HPDE6-E6E7 (cell line): Measurements from ENCODE around the gene SDK1.

Source experiments
- DNase-seq: peaks from one replicate; pipeline ENCODE4 v3.0.0; 2011; ENCODE audit warnings: missing footprints; ENCODE audit errors: extremely low spot score

The SDK1 gene

DNA sequence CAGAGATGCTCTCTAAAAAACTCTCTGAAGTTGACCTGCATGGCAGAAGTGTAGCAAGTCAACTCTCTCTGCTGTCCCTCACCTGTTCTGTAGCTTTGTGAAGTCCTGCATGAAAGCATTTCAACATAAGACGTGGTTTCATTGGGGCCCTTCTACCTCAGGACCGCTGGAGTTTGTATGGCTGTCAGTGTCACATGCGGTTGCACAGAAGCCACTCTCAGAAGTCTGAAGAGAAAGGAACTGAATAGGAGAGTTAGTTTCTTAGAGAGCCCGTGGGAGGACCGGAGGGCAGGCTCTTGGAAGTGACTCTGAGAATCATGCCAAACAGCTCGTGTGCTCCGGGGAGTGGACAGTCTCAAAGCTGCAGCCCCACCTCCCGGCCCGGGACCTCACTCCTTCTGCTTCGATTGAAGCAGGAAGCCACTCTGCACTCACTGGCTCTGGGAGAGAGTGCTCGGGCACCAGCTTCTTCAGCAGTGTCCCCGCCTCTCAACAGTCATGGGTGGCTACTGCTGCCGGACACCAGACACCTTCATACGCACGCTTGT lies 486.7 kb downstream of the SDK1 start:
- DNase-seq: no peak

DNA sequence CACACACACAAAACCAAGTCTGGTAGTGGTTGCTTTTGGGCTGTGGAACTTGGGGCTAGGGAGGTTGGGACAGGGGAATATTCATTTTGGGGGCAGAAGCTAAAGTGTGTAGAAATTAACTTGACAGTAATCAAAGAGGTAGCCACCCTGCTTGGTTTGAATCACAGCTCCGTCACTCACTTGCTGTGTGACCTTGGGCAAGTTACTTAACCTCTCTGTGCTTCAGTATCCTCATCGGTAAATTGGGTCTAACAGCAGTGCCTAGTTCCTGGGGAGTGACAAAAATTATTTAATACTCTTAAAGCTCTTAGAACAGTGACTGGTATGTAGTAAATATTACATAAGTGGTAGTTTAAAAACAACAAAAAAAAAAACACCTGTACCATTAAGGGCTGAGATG lies 489.8 kb downstream of the SDK1 start:
- DNase-seq: no peak

DNA sequence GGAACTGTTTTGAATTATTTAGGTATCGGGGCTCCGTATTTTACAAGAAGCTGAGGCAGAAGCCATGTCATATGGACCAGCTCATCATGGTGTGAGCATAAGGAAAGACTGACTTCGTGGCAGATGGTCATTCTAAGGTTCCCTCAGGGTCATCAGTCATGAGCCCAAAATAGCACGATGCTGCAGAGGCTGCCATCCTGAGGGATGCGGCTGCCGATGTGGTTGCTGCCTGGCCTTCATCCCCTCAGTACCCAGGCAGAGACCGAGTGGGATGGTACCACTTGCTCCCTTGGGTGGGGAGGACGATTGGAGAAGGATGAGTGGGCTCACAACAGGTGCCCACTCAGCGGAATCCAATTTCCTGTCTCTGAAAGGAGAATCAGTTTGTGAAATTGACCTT lies 490.3 kb downstream of the SDK1 start:
- DNase-seq: no peak

DNA sequence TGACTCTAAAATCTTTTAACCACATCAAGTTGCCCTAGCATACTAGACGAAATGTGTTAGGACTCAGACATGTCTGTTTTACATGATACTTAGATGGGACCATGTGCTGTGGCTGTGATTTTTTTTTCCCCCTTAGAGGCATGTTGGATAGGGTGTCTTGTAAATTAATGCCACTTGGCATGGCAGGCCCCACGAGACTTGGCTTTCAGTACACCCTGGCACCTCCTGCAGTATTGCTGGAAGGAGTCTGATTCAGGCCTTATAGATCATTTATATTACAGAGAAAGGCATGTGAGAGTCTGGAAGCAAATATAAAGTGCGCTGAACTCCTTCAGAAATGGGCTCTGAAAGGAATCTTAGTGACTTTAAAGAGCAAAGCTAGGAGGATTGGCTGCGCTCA lies 494.1 kb downstream of the SDK1 start:
- DNase-seq: no peak

DNA sequence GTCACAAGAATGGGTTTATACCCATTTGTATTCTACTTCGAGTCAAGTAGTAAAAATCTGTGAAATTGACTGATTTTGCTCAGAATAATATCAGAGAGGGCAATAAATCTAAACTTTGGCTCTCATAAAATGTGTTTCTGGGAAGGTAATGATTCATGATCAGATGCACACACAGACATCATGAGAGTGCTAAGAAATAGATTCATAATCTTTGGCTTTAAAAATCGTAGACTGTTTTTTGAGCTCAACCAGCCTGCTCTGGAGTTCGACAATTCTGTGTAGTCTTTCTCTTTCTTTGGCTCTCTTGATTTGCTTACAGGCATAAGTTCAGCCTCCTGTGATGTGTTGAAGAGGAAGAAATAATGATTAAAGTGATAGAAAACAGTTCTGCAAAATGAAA lies 494.7 kb downstream of the SDK1 start:
- no peak for DNase-seq

DNA sequence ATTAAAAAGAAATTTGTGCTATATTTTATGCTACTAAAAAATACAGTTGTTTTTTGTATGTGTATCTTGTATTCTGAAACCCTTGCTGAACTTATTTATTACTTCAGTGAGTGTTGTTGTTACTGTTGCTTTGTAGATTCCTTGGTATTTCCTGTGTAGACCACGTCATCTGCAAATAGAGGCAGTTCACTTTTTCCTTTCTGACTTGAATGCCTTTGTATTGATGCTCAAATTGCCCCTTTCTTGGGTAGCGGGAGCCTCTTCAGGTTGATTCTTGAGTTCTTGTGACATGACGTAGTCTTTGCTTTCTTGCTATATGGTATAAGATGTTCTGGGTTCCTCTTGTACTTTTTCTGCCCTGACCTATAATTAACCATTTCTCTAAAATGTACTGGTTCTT lies 504.1 kb downstream of the SDK1 start:
- DNase-seq: no peak

DNA sequence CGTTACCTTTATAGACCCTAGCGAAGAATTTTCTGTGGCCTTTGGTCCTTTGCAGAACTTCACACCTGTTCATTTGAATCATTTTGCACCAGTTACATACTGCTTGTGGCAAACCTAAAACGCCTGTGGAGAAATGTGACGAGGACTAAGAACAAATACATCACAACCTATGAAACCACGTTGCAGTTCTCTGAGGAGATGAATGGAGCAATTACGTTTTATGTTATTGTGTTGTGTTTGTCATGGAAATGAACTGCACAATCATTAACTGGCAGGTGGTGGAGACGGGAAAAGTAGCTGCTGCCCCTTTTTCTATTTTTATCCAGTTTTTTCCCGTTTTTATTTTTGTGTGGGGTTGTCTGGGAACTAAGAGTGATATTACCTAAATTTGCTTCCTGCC lies 505.5 kb downstream of the SDK1 start:
- DNase-seq: no peak

DNA sequence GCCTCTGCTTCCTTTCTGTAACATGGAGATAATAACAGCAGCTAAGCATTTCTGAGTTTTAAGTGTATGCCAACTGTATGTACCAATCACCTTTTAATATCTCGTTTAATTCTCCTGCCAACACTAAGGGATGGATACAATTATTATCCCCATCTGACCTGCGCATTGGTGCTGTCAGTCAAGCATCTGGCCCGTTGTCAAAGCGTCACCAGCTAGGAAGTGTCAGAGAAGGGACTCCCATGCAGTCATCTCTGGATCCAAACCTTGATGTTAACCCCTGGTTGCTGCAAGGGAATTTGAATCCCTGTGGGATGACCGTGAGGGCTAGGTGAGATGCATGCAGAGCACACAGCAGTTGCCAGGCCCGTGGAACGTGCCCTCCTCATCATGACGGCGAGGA lies 506.8 kb downstream of the SDK1 start:
- DNase-seq: no peak

DNA sequence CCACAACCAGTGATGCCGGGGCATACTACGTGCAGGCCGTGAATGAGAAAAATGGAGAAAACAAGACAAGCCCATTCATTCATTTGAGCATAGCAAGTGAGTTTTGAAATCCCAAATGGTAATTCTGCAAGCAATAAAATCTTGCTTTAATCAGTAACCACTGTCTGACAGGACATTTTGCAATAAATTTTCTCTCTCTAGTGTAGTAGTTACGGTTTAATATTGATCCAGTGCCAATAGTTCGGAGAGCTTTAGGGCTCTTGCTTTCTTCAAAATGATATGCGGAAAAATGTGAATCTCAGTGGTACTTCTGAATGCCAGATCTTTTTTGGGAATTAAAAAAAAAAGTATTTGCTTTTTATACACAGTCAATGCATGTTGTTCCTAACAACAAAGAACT lies 520.4 kb downstream of the SDK1 start:
- DNase-seq: no peak

DNA sequence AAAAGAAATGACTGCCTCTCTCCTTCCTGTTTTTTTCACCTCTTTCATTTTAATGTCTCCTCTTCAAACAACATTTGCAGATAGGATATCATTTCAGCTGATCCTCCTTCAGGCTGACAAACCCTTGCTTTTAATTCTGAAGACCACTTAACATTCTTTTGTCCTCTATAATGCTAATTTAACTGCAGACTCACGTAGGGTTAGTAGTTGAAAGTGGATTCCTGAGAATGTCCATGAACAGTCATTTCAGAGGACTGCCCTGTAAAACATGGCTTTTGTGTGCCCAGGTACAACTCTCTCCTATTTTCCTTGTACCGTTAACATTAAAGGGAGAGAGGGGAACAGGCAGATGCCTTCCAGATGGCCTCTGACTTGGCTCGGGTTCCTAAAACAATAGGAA lies 524.4 kb downstream of the SDK1 start:
- DNase-seq: no peak

DNA sequence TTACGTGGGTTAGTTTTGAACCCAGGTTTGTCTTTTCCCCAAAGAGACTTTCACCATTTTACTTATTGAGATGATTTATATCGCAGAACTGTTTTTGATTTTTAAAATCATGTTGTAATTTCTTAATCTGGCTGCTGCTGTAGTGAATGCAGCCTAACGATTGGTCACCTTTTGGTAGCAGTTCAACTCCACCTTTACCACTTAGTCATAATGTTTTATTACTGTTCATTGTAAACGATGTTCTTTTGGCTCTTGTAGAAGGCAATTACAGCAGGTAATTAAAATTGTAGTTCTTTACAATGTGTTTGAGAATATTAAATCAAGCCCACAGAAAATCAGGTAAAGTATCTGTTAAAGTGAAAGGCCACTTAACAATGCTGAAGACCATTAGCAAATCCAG lies 531.1 kb downstream of the SDK1 start:
- DNase-seq: no peak

DNA sequence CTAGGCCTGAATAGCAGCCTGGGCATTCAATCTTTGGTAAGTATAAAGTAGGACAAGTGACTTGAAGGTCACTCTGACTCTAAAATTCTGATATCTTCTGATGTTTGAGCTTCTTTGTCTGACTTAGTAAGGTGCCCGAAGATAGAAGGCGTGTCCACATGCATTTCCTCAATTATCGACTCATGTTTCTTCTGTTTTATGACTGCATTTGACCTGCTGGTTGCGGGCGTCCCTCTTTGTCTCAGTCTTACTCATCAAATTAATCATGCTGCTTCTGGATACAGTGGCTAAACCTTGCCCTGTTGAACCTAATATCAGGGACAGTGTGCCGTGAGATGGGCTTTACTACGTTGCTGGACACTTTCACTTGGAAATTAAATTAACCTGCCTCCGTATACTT lies 534.1 kb downstream of the SDK1 start:
- DNase-seq: no peak

DNA sequence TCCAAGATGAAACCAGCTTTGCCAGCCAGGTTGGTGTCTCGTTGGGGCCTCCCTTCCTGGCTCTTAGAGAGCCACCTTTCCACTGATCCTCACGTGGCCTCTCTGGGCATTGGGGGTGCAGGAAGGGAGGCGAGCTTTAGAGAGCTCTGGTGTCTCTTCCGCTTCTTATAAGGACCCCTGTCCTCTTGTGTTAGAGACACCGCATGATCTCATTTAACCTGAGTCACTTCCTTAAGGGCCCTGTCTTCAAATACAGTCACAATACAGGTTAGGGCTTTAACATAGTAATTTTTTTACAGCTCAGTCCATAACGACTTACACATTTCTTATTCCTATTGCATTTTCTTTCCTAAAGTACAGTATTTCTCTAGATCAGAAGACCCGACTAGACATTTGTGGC lies 535.8 kb downstream of the SDK1 start:
- no peak for DNase-seq

DNA sequence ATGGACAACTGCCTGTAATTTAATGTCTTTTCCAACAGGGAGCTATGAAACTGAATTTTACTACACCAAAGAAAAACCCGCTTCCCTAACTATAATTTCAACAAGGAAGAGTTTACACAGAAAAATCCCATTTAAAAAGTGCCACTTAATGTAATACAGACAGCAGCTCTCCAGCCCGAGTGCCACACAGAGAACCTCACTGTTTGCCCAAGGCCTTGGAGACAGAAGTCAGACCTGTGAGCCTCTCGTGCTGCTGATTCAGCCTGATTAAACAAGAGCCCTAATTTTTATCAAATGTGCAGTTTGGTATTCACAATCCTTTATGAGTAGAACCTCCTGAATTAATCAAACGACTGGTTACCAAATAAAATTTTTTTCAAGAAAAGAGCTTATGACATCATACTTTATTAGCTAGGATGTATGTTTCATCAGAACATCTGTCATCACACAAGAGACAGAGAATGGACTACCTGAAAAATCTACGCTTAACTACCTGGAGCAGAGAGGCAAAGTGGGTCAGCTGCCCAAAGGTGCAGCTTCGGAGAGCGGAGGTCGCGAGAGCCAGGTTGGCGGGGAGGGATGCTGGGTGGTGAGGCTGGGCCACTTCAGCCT lies 543.6 kb downstream of the SDK1 start:
- DNase-seq: no peak

DNA sequence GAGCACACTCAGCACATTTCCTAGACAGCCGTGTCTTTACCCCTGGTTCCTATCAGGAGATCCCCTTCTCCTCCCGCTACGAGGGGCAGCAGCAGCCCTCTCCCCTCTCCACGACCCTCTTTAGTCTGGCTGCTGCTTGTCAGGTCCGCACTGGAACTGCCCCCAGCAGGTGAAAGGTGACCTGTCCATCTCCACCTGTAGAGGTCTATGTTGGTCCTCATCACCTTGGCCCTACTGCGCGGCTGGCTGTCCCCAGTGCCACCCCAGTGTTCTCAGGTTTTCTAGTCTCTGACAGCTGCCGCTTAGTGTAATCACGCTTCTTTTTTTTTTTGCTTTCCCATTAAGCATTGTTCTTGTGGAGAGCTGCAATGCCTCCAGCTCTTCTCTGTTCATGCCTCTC lies 545.7 kb downstream of the SDK1 start:
- DNase-seq: no peak

DNA sequence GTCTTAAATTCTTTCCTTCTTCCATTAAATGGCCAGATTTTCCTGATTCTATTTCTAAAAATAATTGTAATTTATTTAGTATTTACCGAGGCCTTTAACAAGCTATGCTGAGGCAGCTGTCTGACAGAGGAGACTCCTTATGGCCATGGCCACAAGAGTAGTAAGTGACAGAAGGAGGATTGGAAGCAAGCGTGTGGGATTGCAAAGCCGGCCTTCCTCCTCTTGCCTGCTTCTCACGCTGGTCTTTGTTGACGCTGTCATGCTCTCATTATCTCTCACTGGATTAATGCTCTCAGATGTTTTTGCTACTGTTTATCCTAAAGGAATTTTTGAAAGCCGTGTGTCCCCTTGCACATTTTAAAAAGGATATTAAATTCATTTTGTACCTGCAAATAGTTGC lies 546.3 kb downstream of the SDK1 start:
- no peak for DNase-seq

DNA sequence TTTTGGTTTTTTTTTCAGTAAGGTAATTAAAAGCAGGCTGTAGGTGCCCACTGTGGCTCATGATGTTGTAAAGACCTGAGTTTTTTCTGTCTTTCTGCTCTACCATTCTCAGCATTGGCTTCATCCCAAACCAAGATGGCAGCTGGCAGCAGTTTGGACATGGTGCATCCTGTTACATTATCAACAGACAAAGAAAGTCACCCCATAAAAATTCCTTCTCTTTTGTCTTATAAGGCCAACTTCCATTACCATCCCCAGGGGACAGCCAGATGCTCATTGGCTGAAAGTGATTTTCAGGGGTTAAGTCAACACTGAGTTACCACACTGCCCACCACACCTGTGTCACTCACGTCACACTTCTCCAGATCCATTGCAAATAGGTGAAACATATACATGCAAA lies 558.4 kb downstream of the SDK1 start:
- no peak for DNase-seq

DNA sequence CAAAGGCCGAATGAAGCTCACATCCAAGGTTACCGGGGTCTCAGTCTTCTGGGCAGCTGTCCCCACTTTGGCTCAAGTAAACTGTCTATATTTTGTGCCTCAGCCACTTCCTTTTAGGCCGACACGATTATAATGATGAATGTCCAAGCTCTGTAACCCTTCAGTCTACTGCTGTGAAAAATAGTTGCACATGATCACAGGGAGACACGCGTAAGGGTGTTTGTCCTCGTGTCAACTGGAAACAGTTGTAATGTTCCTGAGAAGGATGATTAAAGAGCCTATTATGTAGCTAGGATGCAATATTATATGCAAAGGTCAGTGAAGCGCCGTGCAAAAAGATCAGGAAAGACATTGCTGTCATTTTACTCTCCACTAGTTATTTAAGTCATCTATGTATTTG lies 559.9 kb downstream of the SDK1 start:
- DNase-seq: no peak

DNA sequence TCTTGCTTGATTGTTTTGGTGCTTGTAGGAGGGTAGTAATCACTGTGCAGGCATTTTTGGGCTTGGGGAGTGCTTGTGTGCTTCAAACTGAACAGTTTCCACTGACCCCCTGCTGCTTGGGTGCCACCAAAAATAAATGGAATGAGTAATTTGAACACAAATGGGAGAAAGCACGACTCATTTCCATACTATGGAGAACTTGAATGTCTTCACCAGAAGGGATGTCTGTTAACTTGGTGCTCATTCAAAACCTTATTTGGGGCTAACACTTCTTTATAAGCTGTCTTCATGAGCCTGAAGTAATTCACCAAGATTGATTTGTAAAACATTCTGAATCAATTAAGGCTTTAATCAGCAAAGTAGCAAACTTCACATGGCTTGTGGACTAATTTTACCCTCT lies 560.3 kb downstream of the SDK1 start:
- no peak for DNase-seq

DNA sequence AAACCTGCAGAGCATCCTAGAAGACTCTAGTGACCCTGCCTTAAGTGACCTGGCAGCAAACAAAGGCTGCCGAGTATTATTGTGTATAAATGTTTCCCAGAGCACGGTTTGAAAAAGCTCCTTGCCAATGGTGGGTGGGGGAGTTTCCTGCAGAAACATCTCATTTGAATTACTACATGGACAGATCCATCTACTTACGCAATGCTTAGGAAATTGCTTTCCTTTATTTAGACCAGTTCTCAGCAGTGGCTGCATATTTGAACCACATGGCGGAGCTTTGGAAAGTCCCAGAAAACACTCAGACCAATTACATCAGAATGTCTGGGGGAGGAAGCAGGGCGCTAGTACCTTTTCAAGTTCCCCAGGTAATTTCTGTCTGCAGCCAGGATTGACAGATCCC lies 560.9 kb downstream of the SDK1 start:
- no peak for DNase-seq

DNA sequence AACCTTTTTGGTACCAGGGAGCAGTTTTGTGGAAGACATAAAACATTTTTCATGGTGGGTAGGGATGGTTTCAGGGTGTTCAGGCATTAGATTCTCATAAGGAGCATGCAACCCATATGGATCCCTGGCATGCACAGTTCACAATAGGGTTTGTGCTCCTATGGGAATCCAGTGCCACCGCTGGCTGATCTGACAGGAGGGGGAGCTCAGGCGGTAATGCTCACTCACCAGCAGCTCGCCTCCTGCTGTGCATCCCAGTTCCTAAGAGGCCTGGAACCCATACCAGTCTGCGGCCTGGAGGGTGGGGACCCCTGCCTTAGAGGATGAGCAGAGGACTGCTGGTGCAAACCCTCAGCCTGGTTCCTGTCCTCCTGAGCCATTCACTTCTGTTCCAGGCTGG lies 561.7 kb downstream of the SDK1 start:
- DNase-seq: no peak

DNA sequence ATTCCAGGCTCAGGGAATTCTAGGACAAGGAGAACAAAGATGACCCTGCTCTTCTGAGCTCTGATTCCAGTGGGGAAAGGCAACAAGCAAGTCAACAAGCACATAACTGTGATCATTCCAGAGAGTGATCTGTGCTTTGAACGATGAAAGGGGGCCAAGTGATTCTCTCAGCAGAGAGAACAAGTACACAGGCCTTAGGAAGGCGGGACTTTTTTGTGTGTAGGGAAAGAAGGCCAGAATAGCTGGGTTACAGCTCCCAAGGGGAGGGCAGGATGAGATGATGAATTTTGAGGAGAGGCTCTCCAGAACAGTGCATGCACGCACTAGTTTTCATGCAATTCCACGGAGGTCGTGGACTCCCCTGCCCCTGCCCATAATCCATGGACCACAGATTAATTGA lies 565.2 kb downstream of the SDK1 start:
- DNase-seq: no peak

DNA sequence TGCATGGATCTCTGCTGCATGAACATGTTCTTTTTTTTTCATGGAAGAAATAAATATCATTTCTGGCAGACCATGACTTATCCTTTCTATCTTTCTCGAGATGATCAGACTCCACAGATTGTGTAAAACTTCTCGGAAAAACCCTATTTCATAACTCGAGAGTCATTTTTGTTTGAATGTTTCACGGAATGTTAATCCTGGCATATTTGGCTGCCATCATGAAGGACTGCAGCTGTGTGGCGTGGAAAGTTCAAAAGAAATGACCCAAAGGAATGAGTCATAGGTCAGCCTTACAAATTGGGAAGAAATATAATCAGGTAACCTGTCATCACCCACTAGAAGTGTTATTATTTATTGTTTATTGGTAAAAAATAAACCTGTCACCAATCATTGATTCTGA lies 566.8 kb downstream of the SDK1 start:
- DNase-seq: no peak

DNA sequence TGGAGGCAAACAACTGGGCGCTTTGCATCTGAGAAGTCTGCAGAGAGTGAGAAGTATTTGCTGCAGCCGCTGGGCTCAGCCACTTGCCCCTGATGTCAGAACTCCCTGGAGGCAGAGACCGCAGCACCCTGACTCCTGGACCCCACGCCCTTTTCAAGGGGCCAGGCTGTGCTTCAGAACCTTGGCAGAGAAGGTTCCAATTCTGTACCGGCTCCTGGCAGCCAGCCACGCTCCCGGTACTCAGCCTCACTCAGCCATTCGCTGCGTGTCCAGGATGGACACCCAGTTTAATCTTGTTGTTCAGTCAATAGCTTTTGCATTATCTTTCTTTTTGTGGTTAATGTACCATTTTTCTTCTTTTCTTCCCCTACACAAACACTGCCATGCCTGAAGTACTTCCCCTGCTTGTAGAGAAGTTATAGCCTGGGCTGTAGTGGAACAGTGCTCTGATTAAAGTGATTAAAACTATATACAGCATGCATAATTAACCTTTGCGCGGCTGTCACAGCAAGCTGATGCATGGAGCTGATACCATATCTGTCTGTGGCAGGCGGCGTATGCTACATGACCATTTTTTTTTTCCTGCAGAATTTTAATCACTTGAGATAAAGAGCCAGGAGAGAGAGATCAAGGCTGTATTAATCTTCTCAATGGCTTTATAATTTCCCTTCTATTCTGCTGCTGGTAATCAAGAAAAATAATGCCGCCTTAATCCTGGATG lies 578.5 kb downstream of the SDK1 start:
- DNase-seq: no peak
